Sigmoid colon (tissue), 7 donors: Measurements from ENCODE around the gene CENPA. TPM values are rescaled to one million over a fixed set of nuclear protein-coding genes. Genes with fewer than 3 reads are reported as not detected.
"Not testable (repeated sequence)": the region's sequence is repeated elsewhere in the genome, so short reads cannot be mapped to it uniquely, and the experiment has no call there.

ENCODE experiments used
- DNase-seq: peaks from one replicate; pipeline ENCODE4 v3.0.0-alpha.2; 2019
- H3K27ac ChIP-seq, 4 donors: fragments of 200-600 bp; sonication (generic); one replicate each; pipeline ENCODE4 v1.5.1; 2016 to 2019; ENCODE audit warnings: mild to moderate bottlenecking in 1 of 4
- H3K27me3 ChIP-seq, 3 donors: fragments of 200-600 bp; sonication (generic); one replicate each; pipeline ENCODE4 v1.5.1; 2019; ENCODE audit warnings: mild to moderate bottlenecking in 1 of 3
- H3K36me3 ChIP-seq, 4 donors: fragments of 200-600 bp; sonication (generic); one replicate each; pipeline ENCODE4 v1.5.1; 2016 to 2019
- H3K4me1 ChIP-seq, 4 donors: fragments of 200-600 bp; sonication (generic); one replicate each; pipeline ENCODE4 v1.5.1; 2017 to 2019
- H3K4me3 ChIP-seq, 4 donors: fragments of 200-600 bp; sonication (generic); one replicate each; pipeline ENCODE4 v1.5.1; 2017 to 2019; ENCODE audit warnings: mild to moderate bottlenecking in 2 of 4, moderate library complexity in 1 of 4
- H3K9me3 ChIP-seq, 4 donors: fragments of 200-600 bp in 3 of 4; sonication (generic) in 3 of 4; one replicate each; pipeline versions ENCODE4 v1.5.1 to v1.6.1; 2013 to 2019
- EP300 ChIP-seq, 4 donors: sonication (generic); formaldehyde crosslinking; IDR thresholded peaks; one replicate each; pipeline ENCODE4 v1.6.1; 2017; ENCODE audit warnings: antibody characterized with exemption in 4 of 4
- POLR2A ChIP-seq, 2 donors: fragments of 450-650 bp; IDR thresholded peaks; one replicate each; pipeline ENCODE4 v1.6.1; 2016; ENCODE audit warnings: antibody characterized with exemption in 2 of 2, mild to moderate bottlenecking in 2 of 2, moderate library complexity in 2 of 2
- POLR2AphosphoS5 ChIP-seq, 4 donors: sonication (generic); formaldehyde crosslinking; IDR thresholded peaks; one replicate each; pipeline ENCODE4 v1.6.1; 2017; ENCODE audit warnings: antibody characterized with exemption in 4 of 4
- WGBS, 2 donors: extraction: QIAGEN DNeasy Blood & Tissue Kit; methylation state at CpG; one replicate each; pipeline ENCODE4 v1.1.7; 2013; 5-methylcytosine and 5-hydroxymethylcytosine counted together
- intact Hi-C: fragments of 100-400 bp; cut with DNase I; formaldehyde crosslinking; loops from one replicate; pipeline ENCODE4 v1.15.1; 2023
- polyA plus RNA-seq, 3 donors: library from polyadenylated mRNA; stranded (reverse); fragments of 200-250 nt; gene quantifications; one replicate each; pipeline ENCODE4 v1.2.3, GENCODE V29; 2013
- total RNA-seq, 4 donors: library from RNA; depleted of rRNA; stranded (reverse); fragments of >200 nt; gene quantifications; one replicate each; pipeline ENCODE4 v1.1.0, GENCODE V29; 2016
- TF ChIP-seq, protein P1 (sequence below), 4 experiments: fragments of 450-650 bp in 3 of 4; fragments of 200-600 bp in 1 of 4; IDR thresholded peaks; one replicate each; pipeline ENCODE4 v1.5.1; 2016 to 2019; ENCODE audit warnings: antibody characterized with exemption in 4 of 4, mild to moderate bottlenecking in 3 of 4, moderate library complexity in 2 of 4
- donor health status: healthy with polysubstance abuse.
- donor health status: Bipolar disorder and iron deficiency.
- donor health status: healthy.

Gene CENPA
- total and polyA plus RNA-seq, 7 donors: 1.2 to 11.6 (median 3.2) TPM; not detected in 4

DNA sequence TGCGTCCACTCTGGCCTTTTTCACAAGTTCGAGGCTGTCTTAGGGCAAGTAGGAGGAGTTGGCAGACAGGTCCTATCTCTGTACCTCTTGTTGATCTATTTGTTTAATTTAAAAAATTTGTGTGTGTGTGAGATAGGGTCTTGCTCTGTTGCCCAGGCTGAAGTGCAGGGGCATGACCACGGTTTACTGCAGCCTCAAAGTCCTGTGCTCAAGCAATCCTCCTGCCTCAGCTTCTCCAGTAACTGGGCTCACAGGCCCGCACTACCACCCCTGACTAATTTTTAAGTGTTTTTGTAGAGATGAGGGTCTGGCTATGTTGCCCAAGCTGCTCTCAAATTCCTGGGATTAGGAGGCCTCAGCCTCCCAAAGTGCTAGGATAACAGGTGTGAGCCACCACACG is 26.0 kb upstream of the CENPA start:
- 96 to 97% methylated on average over 5 of the region's 5 CpGs for WGBS, 2 donors
- no peak for DNase-seq
- no peak overlapping the region for H3K4me3 ChIP-seq
- no peaks in the 10 kb centered on the region for H3K9me3 ChIP-seq
- peaks cover 0 to 24% (median 14%) of the 10 kb centered on the region in 4 donors for H3K4me1 ChIP-seq
- intact Hi-C loops: no loop called here
- no peaks in the 10 kb centered on the region for H3K27me3 ChIP-seq
- H3K36me3 ChIP-seq: no peaks in the 10 kb centered on the region
- TF ChIP-seq POLR2AphosphoS5 (IDR thresholded peaks at IDR 0.05): no peak
- TF ChIP-seq, protein P1, sequence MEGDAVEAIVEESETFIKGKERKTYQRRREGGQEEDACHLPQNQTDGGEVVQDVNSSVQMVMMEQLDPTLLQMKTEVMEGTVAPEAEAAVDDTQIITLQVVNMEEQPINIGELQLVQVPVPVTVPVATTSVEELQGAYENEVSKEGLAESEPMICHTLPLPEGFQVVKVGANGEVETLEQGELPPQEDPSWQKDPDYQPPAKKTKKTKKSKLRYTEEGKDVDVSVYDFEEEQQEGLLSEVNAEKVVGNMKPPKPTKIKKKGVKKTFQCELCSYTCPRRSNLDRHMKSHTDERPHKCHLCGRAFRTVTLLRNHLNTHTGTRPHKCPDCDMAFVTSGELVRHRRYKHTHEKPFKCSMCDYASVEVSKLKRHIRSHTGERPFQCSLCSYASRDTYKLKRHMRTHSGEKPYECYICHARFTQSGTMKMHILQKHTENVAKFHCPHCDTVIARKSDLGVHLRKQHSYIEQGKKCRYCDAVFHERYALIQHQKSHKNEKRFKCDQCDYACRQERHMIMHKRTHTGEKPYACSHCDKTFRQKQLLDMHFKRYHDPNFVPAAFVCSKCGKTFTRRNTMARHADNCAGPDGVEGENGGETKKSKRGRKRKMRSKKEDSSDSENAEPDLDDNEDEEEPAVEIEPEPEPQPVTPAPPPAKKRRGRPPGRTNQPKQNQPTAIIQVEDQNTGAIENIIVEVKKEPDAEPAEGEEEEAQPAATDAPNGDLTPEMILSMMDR (IDR thresholded peaks at IDR 0.05): no peak
- no peak for TF ChIP-seq POLR2A (IDR thresholded peaks at IDR 0.05)
- TF ChIP-seq EP300 (IDR thresholded peaks at IDR 0.05): no peak
- no peak overlapping the region for H3K27ac ChIP-seq

DNA sequence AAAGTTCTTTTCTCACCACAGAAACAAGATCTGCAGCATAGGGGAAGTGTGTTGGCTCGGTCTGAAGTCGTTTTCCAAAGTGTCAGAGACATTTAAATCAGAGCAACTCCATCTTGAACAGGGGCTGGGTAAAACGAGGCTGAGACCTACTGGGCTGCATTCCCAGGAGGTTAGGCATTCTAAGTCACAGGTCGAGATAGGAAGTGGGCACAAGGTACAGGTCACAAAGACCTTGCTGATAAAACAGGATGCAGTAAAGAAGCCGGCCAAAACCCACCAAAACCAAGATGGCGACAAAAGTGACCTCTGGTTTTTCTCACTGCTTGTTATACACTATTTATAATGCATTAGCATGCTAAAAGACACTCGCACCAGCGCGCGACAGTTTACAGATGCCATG is 24.9 kb upstream of the CENPA start:
- H3K27ac ChIP-seq, H3K36me3 ChIP-seq, H3K27me3 ChIP-seq, H3K9me3 ChIP-seq, intact Hi-C loops, DNase-seq, H3K4me3 ChIP-seq: not testable (repeated sequence)
- peaks cover 0 to 36% (median 26%) of the 10 kb centered on the region in 4 donors for H3K4me1 ChIP-seq
- 80 to 86% methylated on average over 10 of the region's 10 CpGs for WGBS, 2 donors

- H3K36me3 ChIP-seq: no peaks in the 10 kb centered on the region
- intact Hi-C loops: no loop called here
- H3K27me3 ChIP-seq: no peaks in the 10 kb centered on the region
- WGBS, 2 donors: 93% methylated on average over 10 of the region's 10 CpGs
- no peak for DNase-seq
- no peaks in the 10 kb centered on the region for H3K9me3 ChIP-seq
- TF ChIP-seq EP300 (IDR thresholded peaks at IDR 0.05) (no peak), POLR2A (IDR thresholded peaks at IDR 0.05) (no peak), POLR2AphosphoS5 (IDR thresholded peaks at IDR 0.05) (no peak)
- TF ChIP-seq, protein P1 (IDR thresholded peaks at IDR 0.05): no peak
- H3K27ac ChIP-seq: no peak overlapping the region
- no peak overlapping the region for H3K4me3 ChIP-seq
- H3K4me1 ChIP-seq: peaks cover 0 to 48% (median 30%) of the 10 kb centered on the region in 4 donors
Measured at GRCh38 chr2:26763019-26763418, 22.8 kb upstream of the CENPA start.

- Histone ChIP-seq H3K4me1 (peaks cover 0 to 55% (median 32%) of the 10 kb centered on the region in 4 donors), H3K4me3 (peak within 1 kb of the TSS; percentile 62 to 89 (median 76)), H3K27me3 (no peaks in the 10 kb centered on the region), H3K27ac (peak within 1 kb of the TSS; percentile 85 to 96 (median 90)), H3K9me3 (no peaks in the 10 kb centered on the region), H3K36me3 (no peaks in the 10 kb centered on the region)
- DNase-seq: peak; percentile 92
- intact Hi-C loops: loop anchor here (2.0 kb wide), 1 partner anchor 21 kb away; no protein-coding TSS in a partner anchor
- TF ChIP-seq EP300 (IDR thresholded peaks at IDR 0.05) (no peak), POLR2AphosphoS5 (IDR thresholded peaks at IDR 0.05) (peak; percentile 83 to 96 (median 93)), POLR2A (IDR thresholded peaks at IDR 0.05) (peak; percentile 75 to 83)
- TF ChIP-seq, protein P1 (IDR thresholded peaks at IDR 0.05): no peak
- WGBS, 2 donors: 0 to 2% methylated on average over 68 of the region's 68 CpGs
Measured at GRCh38 chr2:26764078-26764887, 21.6 kb upstream of the CENPA start, which contains the start of gene SLC35F6. TSS of gene SLC35F6 (plus strand) at chr2:26764284. CDS start at chr2:26764350, 66 bp downstream.

GRCh38 chr2:26764906-26765305 is 20.9 kb upstream of the CENPA start:
- Histone ChIP-seq H3K9me3 (no peaks in the 10 kb centered on the region), H3K27ac (peak overlapping the region; percentile 85 to 96 (median 90)), H3K4me1 (peaks cover 0 to 61% (median 38%) of the 10 kb centered on the region in 4 donors), H3K27me3 (no peaks in the 10 kb centered on the region), H3K36me3 (no peaks in the 10 kb centered on the region), H3K4me3 (peak overlapping the region; percentile 62 to 89 (median 76))
- intact Hi-C loops: loop anchor here (2.0 kb wide), 1 partner anchor 20 kb away; no protein-coding TSS in a partner anchor
- 21 to 57% methylated on average over 3 of the region's 3 CpGs for WGBS, 2 donors
- no peak for DNase-seq
- no peak for TF ChIP-seq POLR2AphosphoS5 (IDR thresholded peaks at IDR 0.05)
- TF ChIP-seq, protein P1 (IDR thresholded peaks at IDR 0.05): no peak
- no peak for TF ChIP-seq EP300 (IDR thresholded peaks at IDR 0.05)
- no peak for TF ChIP-seq POLR2A (IDR thresholded peaks at IDR 0.05)
